GM12801 (cell line): Measurements from ENCODE around the gene C2CD2.

Experiments used
- TF ChIP-seq, protein P1 (sequence below): IDR thresholded peaks from one replicate; pipeline ENCODE4 v1.5.1; 2011; ENCODE audit warnings: control low read depth; ENCODE audit not compliant: insufficient read length; ENCODE audit errors: extremely low read depth

Gene C2CD2

DNA sequence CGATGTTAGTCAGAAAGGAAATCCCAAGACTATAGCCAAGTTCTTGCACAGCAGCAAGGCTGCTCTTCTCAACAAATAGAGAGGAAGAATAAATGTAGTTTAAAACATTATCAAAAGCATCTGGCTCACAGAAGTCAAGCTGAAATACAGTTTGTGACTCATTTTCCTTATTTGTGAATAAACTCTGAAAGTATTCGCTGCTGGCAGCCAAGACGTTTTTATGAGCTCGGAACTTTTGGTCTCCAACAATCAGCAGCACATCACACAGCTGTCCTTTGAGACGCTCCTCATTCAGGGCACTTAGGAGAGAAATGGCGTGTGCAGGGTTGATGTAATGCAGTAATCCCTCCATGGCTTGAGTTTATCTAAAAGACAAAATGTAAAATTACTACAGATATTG lies 39.9 kb upstream of the C2CD2 start:
- TF ChIP-seq, protein P1, sequence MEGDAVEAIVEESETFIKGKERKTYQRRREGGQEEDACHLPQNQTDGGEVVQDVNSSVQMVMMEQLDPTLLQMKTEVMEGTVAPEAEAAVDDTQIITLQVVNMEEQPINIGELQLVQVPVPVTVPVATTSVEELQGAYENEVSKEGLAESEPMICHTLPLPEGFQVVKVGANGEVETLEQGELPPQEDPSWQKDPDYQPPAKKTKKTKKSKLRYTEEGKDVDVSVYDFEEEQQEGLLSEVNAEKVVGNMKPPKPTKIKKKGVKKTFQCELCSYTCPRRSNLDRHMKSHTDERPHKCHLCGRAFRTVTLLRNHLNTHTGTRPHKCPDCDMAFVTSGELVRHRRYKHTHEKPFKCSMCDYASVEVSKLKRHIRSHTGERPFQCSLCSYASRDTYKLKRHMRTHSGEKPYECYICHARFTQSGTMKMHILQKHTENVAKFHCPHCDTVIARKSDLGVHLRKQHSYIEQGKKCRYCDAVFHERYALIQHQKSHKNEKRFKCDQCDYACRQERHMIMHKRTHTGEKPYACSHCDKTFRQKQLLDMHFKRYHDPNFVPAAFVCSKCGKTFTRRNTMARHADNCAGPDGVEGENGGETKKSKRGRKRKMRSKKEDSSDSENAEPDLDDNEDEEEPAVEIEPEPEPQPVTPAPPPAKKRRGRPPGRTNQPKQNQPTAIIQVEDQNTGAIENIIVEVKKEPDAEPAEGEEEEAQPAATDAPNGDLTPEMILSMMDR, result no peak

DNA sequence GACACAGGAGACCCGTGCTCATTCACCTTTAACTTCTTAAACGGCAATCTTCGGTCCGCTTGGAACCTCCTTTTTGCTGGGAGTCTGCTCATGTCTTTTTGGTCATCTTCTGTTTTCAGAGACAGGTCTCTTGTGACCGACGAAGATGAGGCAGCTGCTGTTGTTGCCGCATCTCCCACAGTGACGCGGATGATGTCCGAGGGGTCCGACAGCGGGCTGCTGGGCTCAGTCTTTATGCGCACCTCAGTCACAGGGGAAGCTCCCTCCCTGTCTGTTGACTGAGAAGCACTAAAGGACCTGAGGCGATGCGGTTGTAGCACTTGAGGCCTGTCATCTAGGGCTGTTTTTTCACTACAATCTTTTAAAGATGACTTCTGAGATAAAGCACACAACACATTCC lies 38.8 kb upstream of the C2CD2 start:
- TF ChIP-seq, protein P1, result no peak

DNA sequence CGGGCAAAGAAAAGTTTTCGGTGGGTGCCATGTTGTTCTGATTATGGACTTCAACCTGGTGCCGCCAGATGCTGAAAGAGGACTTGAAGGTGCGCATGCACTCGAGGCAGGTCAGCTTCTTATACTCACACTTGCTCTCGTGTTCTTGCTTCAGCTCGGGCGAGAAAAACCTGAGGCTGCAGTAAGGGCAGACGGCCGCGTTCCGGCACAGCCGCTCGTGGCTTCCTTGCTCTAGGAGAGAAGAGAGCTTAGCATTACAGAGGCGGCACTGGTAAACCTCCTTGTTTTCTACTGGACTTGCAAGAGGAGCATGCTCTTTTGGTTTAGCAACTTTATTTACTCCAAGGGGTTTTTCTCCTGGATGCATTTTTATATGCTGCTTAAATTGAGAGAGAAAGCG lies 37.8 kb upstream of the C2CD2 start:
- TF ChIP-seq, protein P1, result no peak

DNA sequence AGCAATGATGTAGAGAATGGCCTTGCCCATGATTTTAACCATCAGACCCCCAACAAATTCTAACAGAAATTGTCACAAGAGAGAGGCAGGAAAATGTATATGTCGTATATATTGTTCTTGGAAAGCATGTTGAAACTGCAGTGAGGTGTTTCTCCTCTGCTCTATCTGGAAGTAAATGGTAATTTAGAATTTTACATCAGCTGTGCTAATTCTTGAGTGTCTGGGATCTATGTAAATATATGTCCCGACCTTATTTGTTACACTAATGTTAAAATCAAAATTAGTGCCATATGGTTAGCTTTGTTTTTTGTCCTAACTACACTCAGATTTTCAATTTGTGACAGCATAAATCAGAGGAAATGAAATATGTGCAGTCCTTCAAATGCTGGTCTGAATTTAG lies 35.9 kb upstream of the C2CD2 start:
- TF ChIP-seq, protein P1, result no peak

DNA sequence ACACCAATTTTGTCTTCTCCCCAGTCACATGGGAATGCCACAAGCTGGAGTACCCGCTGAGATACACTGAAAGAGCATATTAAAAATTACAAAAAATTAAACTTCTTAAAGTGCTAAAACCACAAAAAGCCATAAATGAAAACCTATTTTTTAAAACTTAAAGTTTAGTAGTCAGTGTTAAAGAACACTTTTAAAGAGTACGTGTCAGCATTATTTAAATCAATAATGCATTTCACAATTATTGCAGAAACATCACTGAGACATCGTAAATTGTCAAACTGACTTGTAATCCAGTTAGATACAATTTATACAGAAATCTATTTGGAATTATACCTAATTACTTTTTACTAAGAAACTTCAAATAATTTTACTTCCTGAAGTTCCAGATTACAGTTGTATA lies 33.5 kb upstream of the C2CD2 start:
- TF ChIP-seq, protein P1, result no peak

DNA sequence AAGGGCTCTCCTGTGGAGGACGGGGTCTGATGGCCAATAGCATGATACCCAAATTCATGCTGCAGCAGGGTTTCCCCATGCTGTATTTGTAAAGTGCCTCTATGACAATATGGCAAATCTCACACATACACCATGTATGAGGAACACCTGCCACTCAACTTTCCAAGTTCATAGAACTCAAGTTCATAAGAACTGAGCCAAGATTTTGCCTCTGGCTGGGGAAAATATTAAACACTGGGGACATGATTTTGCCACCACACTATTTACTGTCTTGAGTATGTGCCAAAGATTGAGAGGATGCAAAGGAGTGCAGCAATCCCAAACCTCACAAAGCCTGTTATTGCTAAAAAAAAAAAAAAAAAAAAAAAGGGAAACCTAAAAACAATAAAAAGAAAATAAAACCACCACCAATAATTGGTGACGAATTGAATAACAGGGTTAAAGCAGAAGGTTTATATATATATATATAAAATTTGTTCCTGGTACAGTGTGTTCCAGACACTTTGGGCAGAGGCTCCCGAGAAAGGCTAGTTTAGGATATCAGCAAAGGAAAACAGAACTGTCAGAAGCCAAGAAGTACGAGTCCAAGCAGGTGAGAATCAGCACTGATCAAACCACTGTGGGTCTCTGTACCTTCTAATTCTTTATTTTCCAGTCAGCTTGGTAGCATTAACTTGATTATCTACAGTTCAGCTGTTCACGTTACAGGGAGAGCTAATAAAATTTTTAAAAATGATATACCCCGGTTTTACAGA lies 32.0 kb upstream of the C2CD2 start:
- TF ChIP-seq, protein P1, result no peak

DNA sequence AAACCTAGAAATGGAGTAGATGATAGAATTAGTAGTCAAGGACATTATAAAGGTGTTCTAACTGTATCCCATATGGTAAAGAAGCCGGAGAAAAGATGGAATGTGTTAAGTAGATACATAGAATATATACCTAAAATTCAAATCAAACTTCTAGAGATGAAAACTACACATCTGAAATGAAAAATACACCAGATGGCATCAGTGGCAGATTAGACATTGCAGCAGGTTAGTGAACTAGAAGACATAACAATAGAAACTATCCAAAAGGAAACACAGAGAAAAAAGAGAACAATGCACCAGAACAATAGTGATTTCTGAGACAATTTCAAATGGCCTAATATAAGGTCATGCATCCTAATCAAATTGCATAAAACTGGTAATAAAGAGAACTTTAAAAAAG lies 29.4 kb upstream of the C2CD2 start:
- TF ChIP-seq, protein P1, result no peak
